ENCODE data around the gene FAM153A.
"Not testable (repeated sequence)": the region's sequence is repeated elsewhere in the genome, so short reads cannot be mapped to it uniquely, and the experiment has no call there.

- not testable (repeated sequence) for TF ChIP-seq CTCF, POLR2A (IDR thresholded peaks at IDR 0.05)
Measured at GRCh38 chr5:177807265-177807664, 24.6 kb upstream of the FAM153A start.
